CD1c-positive myeloid dendritic cell (primary cell): ENCODE results near the gene CA10.

Source experiments
- DNase-seq: peaks from one replicate; pipeline ENCODE4 v3.0.0-alpha.2; 2016; ENCODE audit errors: extremely low spot score

CA10 gene

GRCh38 chr17:52048137-52048898 lies 110.2 kb downstream of the CA10 start:
- no peak for DNase-seq

DNA sequence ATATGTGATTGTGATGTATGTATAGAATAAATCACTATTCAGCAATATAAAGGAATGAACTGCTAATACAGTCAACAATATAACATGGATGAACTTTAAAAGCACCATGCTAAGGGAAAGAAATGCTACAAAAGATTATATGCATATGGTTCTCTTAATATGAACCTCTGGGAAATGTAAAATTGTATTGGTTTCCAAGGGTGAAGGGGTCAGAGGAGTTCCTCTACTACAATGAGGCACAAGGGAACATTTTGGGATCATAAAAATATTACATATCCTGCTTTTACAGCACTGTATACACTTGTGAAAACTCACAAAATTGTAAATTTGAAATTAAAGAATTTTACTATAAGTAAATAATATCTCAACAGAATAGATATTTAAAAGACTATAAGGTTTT lies 111.4 kb downstream of the CA10 start:
- no peak for DNase-seq

GRCh38 chr17:52041123-52041617 lies 117.3 kb downstream of the CA10 start:
- no peak for DNase-seq

DNA sequence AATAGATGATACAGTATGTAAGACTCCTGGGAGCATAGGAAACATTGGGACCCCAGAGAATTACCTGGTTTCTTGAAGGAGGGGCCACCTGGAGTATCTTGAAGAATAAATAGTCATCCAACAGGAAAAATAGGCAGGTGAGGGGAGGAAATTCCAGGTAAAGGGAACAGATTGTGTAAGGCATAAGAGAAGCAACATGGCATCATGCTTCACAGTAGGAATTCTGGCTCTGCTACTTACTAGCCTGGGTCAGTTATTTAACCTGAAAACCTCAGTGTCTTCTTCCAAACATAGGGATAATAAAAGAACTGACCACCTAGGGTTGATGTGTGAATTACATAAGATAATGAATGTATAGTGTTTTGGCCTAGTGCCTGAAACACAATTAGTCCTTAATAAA lies 122.1 kb downstream of the CA10 start:
- no peak for DNase-seq

DNA sequence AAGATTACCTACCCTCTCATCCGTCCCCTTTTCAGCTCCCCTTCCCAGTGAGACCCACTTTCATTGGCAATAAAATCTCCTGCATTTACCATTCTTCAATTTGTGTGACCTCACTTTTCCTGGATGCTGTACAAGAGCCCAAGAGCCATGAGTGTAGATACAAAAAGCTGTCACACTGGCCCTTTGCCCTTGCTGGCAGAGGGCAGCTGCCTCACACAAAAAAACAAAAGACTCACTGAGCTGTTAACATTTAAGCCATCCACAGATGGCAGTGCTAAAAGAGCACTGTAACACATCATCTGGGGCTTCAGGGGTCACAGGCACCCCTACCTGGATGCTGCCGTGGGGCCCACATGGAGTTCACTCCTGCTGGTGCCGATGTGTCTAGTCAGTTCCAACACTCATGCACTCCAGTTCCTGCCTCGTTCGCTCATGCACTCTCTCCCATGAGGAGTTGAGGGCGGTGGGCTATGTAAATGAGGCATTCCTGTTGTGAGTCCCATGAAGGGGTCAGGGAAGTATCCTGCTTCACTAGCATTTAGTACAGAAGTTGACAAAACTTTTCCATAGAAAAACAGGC lies 123.1 kb downstream of the CA10 start:
- DNase-seq, result no peak

GRCh38 chr17:52032454-52032853 lies 126.1 kb downstream of the CA10 start:
- no peak for DNase-seq

- no peak for DNase-seq
These were observed 128.5 kb downstream of the CA10 start for GRCh38 chr17:52030052-52030451.

GRCh38 chr17:52027620-52028295 lies 130.8 kb downstream of the CA10 start:
- no peak for DNase-seq

- DNase-seq, result no peak
These were observed 131.4 kb downstream of the CA10 start for GRCh38 chr17:52027081-52027480.

GRCh38 chr17:52026075-52026474 lies 132.4 kb downstream of the CA10 start:
- no peak for DNase-seq

DNA sequence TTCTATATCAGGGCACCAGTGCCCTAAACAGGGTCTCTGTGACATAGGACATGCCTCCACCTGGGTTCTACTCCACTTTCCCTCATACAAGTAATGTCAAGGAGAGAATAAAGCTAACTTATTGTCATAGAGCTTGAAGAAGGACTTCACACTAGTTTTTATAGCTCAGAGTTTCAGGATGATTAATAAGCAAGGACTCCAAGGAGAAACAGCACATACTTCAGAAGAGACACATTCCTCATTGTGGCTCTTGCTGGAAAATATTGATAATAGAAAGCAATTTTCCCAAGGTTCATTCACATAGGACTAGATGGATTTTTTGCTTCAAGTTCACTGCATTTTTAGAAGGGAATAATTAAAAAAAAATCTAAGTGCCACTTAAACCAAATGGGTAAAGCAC lies 133.3 kb downstream of the CA10 start:
- DNase-seq, result no peak

GRCh38 chr17:52024300-52024870 lies 134.1 kb downstream of the CA10 start:
- no peak for DNase-seq

DNA sequence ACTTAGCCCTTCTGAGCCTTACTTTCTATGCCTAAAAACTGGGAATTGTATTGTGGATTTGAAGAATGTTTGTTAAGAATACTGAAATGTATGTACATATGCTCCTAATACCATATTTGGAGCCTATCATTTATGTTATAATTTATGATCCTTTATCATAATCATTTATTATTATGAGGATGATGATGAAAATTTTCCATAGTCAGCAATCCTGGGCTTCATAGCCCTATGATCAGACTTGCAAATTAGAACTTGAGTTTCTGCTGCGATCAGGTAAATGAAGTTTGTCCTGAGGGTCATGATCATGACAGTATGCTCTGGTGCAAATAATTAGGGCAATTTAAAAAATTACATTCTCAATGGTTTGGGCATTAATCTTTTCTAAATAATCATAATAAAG lies 147.4 kb downstream of the CA10 start:
- DNase-seq, result no peak

- DNase-seq, result no peak
These were observed 158.9 kb downstream of the CA10 start for GRCh38 chr17:51999654-52000053.

GRCh38 chr17:51997723-51998122 lies 160.8 kb downstream of the CA10 start:
- DNase-seq, result no peak

DNA sequence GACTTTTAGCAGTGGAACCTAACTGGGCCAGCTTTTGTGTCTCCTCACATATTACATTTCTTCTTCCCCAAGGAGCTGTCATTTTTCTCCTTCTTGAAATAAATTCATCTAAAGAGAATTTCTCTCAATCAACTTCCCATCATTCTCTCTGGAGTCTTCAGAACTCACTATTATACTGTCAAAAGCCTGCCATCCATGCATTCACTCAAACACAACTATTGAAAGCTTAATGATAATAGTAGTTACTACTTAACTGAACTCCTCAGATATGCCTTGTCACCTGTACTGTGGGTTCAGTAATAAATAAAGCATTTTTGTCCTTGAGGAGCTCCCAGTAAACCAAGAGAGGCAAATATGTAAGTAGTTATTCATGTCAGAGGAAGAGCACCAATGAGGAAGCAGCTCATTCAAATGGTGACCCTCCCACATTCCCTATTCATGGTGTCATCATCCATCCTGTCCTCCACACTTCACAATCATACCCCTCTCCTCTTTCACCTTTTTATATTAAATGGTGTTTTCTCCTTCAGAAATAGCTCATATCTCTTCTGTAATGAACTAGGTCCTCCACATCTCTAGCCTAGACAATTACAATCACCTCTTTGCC lies 162.6 kb downstream of the CA10 start:
- DNase-seq, result no peak

- DNase-seq, result no peak
These were observed 165.6 kb downstream of the CA10 start for GRCh38 chr17:51992864-51993416.

DNA sequence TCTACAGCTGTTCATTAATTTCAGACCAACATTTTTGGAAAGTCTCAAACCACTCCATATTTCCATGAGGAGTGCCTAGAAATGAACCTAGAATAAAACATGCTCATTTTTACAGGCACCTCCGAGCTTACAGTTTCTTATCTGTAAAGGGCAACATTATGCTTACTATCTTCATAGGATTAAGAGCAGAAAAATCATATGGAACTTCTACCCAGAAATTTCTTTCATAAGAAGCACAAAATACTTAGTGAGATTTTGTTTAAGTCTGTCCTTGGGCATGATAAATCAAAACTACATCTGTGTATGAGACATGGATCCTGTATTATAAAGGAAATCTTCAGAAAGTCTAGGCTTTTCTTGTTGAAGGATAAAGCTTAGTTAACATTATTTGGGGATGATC lies 187.4 kb downstream of the CA10 start:
- DNase-seq, result no peak

GRCh38 chr17:51961689-51962088 lies 196.8 kb downstream of the CA10 start:
- DNase-seq, result no peak

- no peak for DNase-seq
These were observed 200.7 kb downstream of the CA10 start for GRCh38 chr17:51957786-51958185.

- DNase-seq, result no peak
These were observed 203.3 kb downstream of the CA10 start for GRCh38 chr17:51955245-51955644.

- DNase-seq, result no peak
These were observed 204.2 kb downstream of the CA10 start for GRCh38 chr17:51954232-51954765.
